ENCODE measurements around the gene LYZL1. TPM values are rescaled to one million over a fixed set of nuclear protein-coding genes. Genes with fewer than 3 reads are reported as not detected.
"Not testable (repeated sequence)": the region's sequence is repeated elsewhere in the genome, so short reads cannot be mapped to it uniquely, and the experiment has no call there.

The LYZL1 gene
- total and polyA plus RNA-seq, 2 experiments from 2014 or later, result not detected

DNA sequence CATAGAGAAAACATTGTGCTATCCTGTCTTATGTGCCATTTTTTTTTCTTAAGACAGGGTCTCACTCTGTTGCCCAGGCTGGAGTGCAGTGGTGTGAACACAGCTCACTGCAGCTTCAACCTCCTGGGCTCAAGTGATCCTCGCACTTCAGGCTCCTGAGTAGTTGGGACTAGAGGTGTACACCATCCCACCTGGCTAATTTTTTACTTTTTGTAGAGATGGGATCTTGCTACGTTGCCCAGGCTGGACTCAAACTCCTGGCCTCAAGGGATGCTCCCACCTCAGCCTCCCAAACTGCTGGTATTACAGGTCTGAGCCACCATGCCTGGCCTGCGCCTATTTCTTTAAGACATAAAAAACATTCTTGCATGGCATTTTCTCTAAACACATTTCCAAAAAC is 20.6 kb downstream of the LYZL1 start:
- in situ Hi-C loops (cut with MboI), result loop anchor here (10.0 kb wide), 1 partner anchor 645 kb away; no protein-coding TSS in a partner anchor
- TF ChIP-seq EZH2 (IDR thresholded peaks at IDR 0.05; ENCODE audit: insufficient read depth, poor library complexity, severe bottlenecking), result no peak
- no peak for TF ChIP-seq EZH2phosphoT487 (IDR thresholded peaks at IDR 0.05; ENCODE audit: insufficient read depth, low read depth)
- 64 to 67% methylated on average over 3 of the region's 3 CpGs for WGBS, 2 experiments (ENCODE audit: low coverage in 1 of 2, low lambda C conversion rate in 2 of 2, missing lambda C conversion rate in 2 of 2)

DNA sequence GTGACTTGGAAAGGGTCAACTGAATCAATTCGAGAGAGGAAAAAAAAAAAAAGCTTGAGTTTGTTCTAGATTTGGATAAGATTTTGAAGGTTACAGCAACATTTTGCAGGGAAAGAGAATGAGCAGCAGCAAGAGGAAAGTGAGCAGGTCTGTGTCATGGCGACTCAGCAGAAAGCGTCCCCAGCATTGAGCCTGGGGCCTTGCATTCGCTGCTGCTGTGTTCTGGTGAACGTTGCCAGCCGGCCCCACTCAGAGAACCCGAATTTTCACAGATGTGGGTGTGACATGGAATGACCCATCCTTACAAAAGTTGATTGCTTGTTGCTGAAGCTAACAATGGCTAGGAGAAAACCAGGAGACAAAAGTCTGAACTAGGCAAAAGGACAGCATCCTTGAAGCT is 21.6 kb downstream of the LYZL1 start:
- H3K27me3 ChIP-seq (replicated peaks; ENCODE audit: insufficient read depth); H3F3A ChIP-seq (ENCODE audit: insufficient read depth); H3K4me2 ChIP-seq (ENCODE audit: unreplicated experiment); H3K27ac ChIP-seq; H3K79me2 ChIP-seq (ENCODE audit: insufficient read depth); H3K36me3 ChIP-seq (ENCODE audit: low read depth); H4K20me1 ChIP-seq (ENCODE audit: insufficient read depth); H3K9me3 ChIP-seq (ENCODE audit: low read depth); H3K4me3 ChIP-seq; H3K9ac ChIP-seq; in situ Hi-C loops (cut with MboI); H3K9me2 ChIP-seq (ENCODE audit: insufficient read depth); H3K4me1 ChIP-seq (ENCODE audit: insufficient read depth): not testable (repeated sequence)
- H2AFZ ChIP-seq, result 0 out of 2 replicates have a peak overlapping the region, but pooled peaks have one; percentile 0
- 36% methylated on average over 7 of the region's 7 CpGs for WGBS, 2 experiments (ENCODE audit: low coverage in 1 of 2, low lambda C conversion rate in 2 of 2, missing lambda C conversion rate in 2 of 2)
- DNase-seq, result peak; percentile 49

More for the DNA sequence above, 20.6 kb downstream of the LYZL1 start:
- Histone ChIP-seq H3K9me3 (ENCODE audit: low read depth) (no peaks in the 10 kb centered on the region), H3K9ac (no peak overlapping the region), H3K79me2 (ENCODE audit: insufficient read depth) (no peaks in the 10 kb centered on the region), H3K9me2 (ENCODE audit: insufficient read depth) (no peaks in the 10 kb centered on the region), H4K20me1 (ENCODE audit: insufficient read depth) (no peaks in the 10 kb centered on the region), H3F3A (ENCODE audit: insufficient read depth) (no peaks in the 10 kb centered on the region), H3K36me3 (ENCODE audit: low read depth) (no peaks in the 10 kb centered on the region), H3K4me2 (ENCODE audit: unreplicated experiment) (no peak overlapping the region), H3K27ac (no peak overlapping the region), H3K27me3 (replicated peaks; ENCODE audit: insufficient read depth) (no peaks in the 10 kb centered on the region), H2AFZ (no peak overlapping the region), H3K4me1 (ENCODE audit: insufficient read depth) (peaks cover 4% of the 10 kb centered on the region; the same call in 1 of the 2 replicates), H3K4me3 (no peak overlapping the region)
- DNase-seq, result no peak

DNA sequence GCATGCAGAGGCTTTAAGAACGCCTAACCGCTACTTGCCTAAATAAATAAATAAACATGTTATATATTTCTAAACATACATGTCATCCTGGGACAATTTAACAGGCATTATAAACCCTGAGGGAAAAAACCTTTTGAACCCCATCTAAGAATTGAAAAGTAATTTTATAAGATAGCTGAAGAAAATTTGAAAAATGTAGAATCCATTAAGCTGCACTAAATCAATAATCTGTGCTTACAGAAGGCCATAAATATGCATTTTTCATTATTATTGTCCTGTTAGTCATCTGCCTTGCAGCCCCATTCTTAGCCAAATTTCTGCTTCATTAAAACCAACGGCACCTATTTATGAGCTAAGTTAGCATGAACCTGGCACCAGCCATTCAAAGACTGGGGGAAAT is 24.2 kb downstream of the LYZL1 start:
- Histone ChIP-seq H3K4me3 (no peak overlapping the region), H3K36me3 (ENCODE audit: low read depth) (no peaks in the 10 kb centered on the region), H3K27ac (no peak overlapping the region), H4K20me1 (ENCODE audit: insufficient read depth) (no peaks in the 10 kb centered on the region), H2AFZ (no peak overlapping the region), H3K4me2 (ENCODE audit: unreplicated experiment) (no peak overlapping the region), H3K4me1 (ENCODE audit: insufficient read depth) (peaks cover 5% of the 10 kb centered on the region; the same call in 1 of the 2 replicates), H3K9ac (no peak overlapping the region), H3K27me3 (replicated peaks; ENCODE audit: insufficient read depth) (no peaks in the 10 kb centered on the region), H3K9me3 (ENCODE audit: low read depth) (no peaks in the 10 kb centered on the region), H3K9me2 (ENCODE audit: insufficient read depth) (no peaks in the 10 kb centered on the region), H3K79me2 (ENCODE audit: insufficient read depth) (no peaks in the 10 kb centered on the region), H3F3A (ENCODE audit: insufficient read depth) (no peaks in the 10 kb centered on the region)
- TF ChIP-seq EZH2 (IDR thresholded peaks at IDR 0.05; ENCODE audit: insufficient read depth, poor library complexity, severe bottlenecking), result no peak
- TF ChIP-seq EZH2phosphoT487 (IDR thresholded peaks at IDR 0.05; ENCODE audit: insufficient read depth, low read depth), result no peak
- DNase-seq, result no peak
- in situ Hi-C loops (cut with MboI), result no loop called here
- WGBS, 2 experiments (ENCODE audit: low coverage in 1 of 2, low lambda C conversion rate in 2 of 2, missing lambda C conversion rate in 2 of 2), result 84 to 96% methylated on average over 3 of the region's 3 CpGs

DNA sequence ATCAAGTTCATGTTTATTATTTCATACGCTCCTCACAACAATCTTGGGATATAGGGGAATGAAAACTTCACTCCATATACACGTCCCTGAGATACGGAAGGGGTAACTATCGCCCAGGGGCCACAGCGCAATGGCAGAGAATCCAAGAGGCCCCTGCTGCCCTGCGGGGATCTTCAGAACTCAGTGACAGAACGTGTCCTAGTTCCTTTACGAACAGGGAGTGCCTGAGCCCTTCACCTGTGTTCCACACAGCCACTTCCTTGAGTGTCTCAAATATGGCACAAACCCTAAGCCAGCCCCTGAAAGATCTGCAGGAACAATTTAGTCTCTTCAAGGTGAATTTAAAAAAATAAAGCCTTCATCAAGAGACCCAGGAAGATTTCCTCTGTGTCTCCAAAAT is 25.9 kb downstream of the LYZL1 start:
- Histone ChIP-seq H3K27me3 (replicated peaks; ENCODE audit: insufficient read depth) (peaks cover 2% of the 10 kb centered on the region; the same call in 1 of the 2 replicates), H2AFZ (no peak overlapping the region), H3K9ac (no peak overlapping the region), H3K9me2 (ENCODE audit: insufficient read depth) (no peaks in the 10 kb centered on the region), H3K4me3 (no peak overlapping the region), H3K79me2 (ENCODE audit: insufficient read depth) (no peaks in the 10 kb centered on the region), H4K20me1 (ENCODE audit: insufficient read depth) (no peaks in the 10 kb centered on the region), H3K36me3 (ENCODE audit: low read depth) (no peaks in the 10 kb centered on the region), H3K4me2 (ENCODE audit: unreplicated experiment) (no peak overlapping the region), H3K4me1 (ENCODE audit: insufficient read depth) (peaks cover 14% of the 10 kb centered on the region), H3K9me3 (ENCODE audit: low read depth) (no peaks in the 10 kb centered on the region), H3F3A (ENCODE audit: insufficient read depth) (no peaks in the 10 kb centered on the region), H3K27ac (no peak overlapping the region)
- 73 to 76% methylated on average over 8 of the region's 8 CpGs for WGBS, 2 experiments (ENCODE audit: low coverage in 1 of 2, low lambda C conversion rate in 2 of 2, missing lambda C conversion rate in 2 of 2)
- no peak for DNase-seq
- in situ Hi-C loops (cut with MboI), result no loop called here
- TF ChIP-seq EZH2phosphoT487 (IDR thresholded peaks at IDR 0.05; ENCODE audit: insufficient read depth, low read depth), result no peak
- no peak for TF ChIP-seq EZH2 (IDR thresholded peaks at IDR 0.05; ENCODE audit: insufficient read depth, poor library complexity, severe bottlenecking)

DNA sequence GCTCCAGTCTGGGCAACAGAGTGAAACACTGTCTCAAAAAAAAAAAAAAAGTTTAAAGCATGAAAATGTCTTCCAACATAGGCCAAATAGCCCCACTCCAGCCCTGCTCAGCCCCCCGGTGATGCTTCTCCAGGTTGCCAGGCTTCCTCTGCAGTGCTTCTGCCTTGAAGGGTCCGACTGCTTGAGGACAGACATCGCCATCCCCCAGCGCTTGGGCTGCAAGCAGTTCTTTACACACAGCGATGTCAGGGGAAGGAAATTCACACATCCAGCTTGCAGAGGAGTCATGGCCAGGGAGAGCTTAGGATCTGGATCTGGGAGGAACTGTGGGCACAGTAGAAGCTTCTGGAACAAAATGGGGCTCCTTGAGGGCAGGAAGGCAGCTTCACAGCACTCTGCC is 26.9 kb downstream of the LYZL1 start:
- Histone ChIP-seq H3K9ac (no peak overlapping the region), H3K4me3 (no peak overlapping the region)

More for the DNA sequence above, 26.9 kb downstream of the LYZL1 start:
- no peaks in the 10 kb centered on the region for H3F3A ChIP-seq (ENCODE audit: insufficient read depth)
- in situ Hi-C loops (cut with MboI), result no loop called here
- peaks cover 12% of the 10 kb centered on the region; the same call in 1 of the 2 replicates for H3K27me3 ChIP-seq (replicated peaks; ENCODE audit: insufficient read depth)
- no peak for DNase-seq
- H3K9me3 ChIP-seq (ENCODE audit: low read depth), result no peaks in the 10 kb centered on the region
- no peak overlapping the region for H2AFZ ChIP-seq
- H3K4me2 ChIP-seq (ENCODE audit: unreplicated experiment), result no peak overlapping the region
- no peak for TF ChIP-seq EZH2phosphoT487 (IDR thresholded peaks at IDR 0.05; ENCODE audit: insufficient read depth, low read depth)
- TF ChIP-seq EZH2 (IDR thresholded peaks at IDR 0.05; ENCODE audit: insufficient read depth, poor library complexity, severe bottlenecking), result no peak
- H3K79me2 ChIP-seq (ENCODE audit: insufficient read depth), result no peaks in the 10 kb centered on the region
- no peaks in the 10 kb centered on the region for H3K36me3 ChIP-seq (ENCODE audit: low read depth)
- H3K27ac ChIP-seq, result no peak overlapping the region
- no peaks in the 10 kb centered on the region for H3K9me2 ChIP-seq (ENCODE audit: insufficient read depth)
- H3K4me1 ChIP-seq (ENCODE audit: insufficient read depth), result peaks cover 10% of the 10 kb centered on the region
- no peaks in the 10 kb centered on the region for H4K20me1 ChIP-seq (ENCODE audit: insufficient read depth)
- WGBS, 2 experiments (ENCODE audit: low coverage in 1 of 2, low lambda C conversion rate in 2 of 2, missing lambda C conversion rate in 2 of 2), result 78 to 81% methylated on average over 5 of the region's 5 CpGs
